HG03095 (cell line): Measurements from ENCODE around the gene MAPKAPK2.
"Not testable (repeated sequence)": the region's sequence is repeated elsewhere in the genome, so short reads cannot be mapped to it uniquely, and the experiment has no call there.

Experiments used
- ATAC-seq: cut with Tn5 transposase; IDR thresholded peaks from one replicate; pipeline ENCODE4 v1.9.1; 2021; ENCODE audit warnings: moderate library complexity; ENCODE audit not compliant: unreplicated experiment

Gene MAPKAPK2

GRCh38 chr1:206738370-206739366, 54.0 kb downstream of the MAPKAPK2 start:
- no peak for ATAC-seq

GRCh38 chr1:206739411-206740076, 54.8 kb downstream of the MAPKAPK2 start:
- peak; percentile 83 for ATAC-seq

- no peak for ATAC-seq
These were observed 56.5 kb downstream of the MAPKAPK2 start for GRCh38 chr1:206741142-206741701.

GRCh38 chr1:206742719-206743383, 58.1 kb downstream of the MAPKAPK2 start:
- ATAC-seq, result no peak

GRCh38 chr1:206744683-206745082, 60.0 kb downstream of the MAPKAPK2 start:
- no peak for ATAC-seq

- no peak for ATAC-seq
These were observed 60.6 kb downstream of the MAPKAPK2 start for GRCh38 chr1:206745301-206745700.

GRCh38 chr1:206748348-206749030, 63.8 kb downstream of the MAPKAPK2 start:
- no peak for ATAC-seq

- no peak for ATAC-seq
These were observed 67.2 kb downstream of the MAPKAPK2 start for GRCh38 chr1:206751891-206752290.

- ATAC-seq, result no peak
These were observed 67.8 kb downstream of the MAPKAPK2 start for GRCh38 chr1:206752481-206752880.

- ATAC-seq, result no peak
These were observed 68.4 kb downstream of the MAPKAPK2 start for GRCh38 chr1:206753141-206753540.

GRCh38 chr1:206754011-206754410, 69.3 kb downstream of the MAPKAPK2 start:
- ATAC-seq, result no peak

- no peak for ATAC-seq
These were observed 73.0 kb downstream of the MAPKAPK2 start for GRCh38 chr1:206757524-206758266.

- ATAC-seq, result no peak
These were observed 75.9 kb downstream of the MAPKAPK2 start for GRCh38 chr1:206760590-206760989.

- no peak for ATAC-seq
These were observed 76.6 kb downstream of the MAPKAPK2 start for GRCh38 chr1:206761159-206761768.

GRCh38 chr1:206762741-206763364, 78.1 kb downstream of the MAPKAPK2 start:
- not testable (repeated sequence) for ATAC-seq

GRCh38 chr1:206765771-206766170, 81.1 kb downstream of the MAPKAPK2 start:
- not testable (repeated sequence) for ATAC-seq

- ATAC-seq, result peak; percentile 46
These were observed 81.6 kb downstream of the MAPKAPK2 start for GRCh38 chr1:206766251-206766856.

GRCh38 chr1:206768472-206769303, 84.0 kb downstream of the MAPKAPK2 start:
- ATAC-seq, result no peak
